Measurements from ENCODE around the gene ZNF398.

Gene ZNF398

GRCh38 chr7:149166630-149167352 lies 19.5 kb downstream of the ZNF398 start:
- Histone ChIP-seq H3K36me3 (replicated peaks) (peaks cover 75% of the 10 kb centered on the region), H3K27me3 (ENCODE audit: low read depth) (no peaks in the 10 kb centered on the region), H3K4me3 (no peak overlapping the region), H3K9me3 (no peaks in the 10 kb centered on the region), H3K4me1 (no peaks in the 10 kb centered on the region)
- no peak for DNase-seq (ENCODE audit: low spot score in 2 of 2)
- in situ Hi-C loops (cut with MboI; ENCODE audit: low sequenced_read_pairs) = no loop called here

GRCh38 chr7:149171892-149172533 lies 24.8 kb downstream of the ZNF398 start:
- H3K36me3 ChIP-seq (replicated peaks) = peaks cover 73% of the 10 kb centered on the region
- H3K9me3 ChIP-seq = peaks cover 2% of the 10 kb centered on the region; the same call in 1 of the 2 replicates
- no peaks in the 10 kb centered on the region for H3K4me1 ChIP-seq
- H3K4me3 ChIP-seq = no peak overlapping the region
- no peak for DNase-seq (ENCODE audit: low spot score in 2 of 2)
- H3K27me3 ChIP-seq (ENCODE audit: low read depth) = no peaks in the 10 kb centered on the region
- in situ Hi-C loops (cut with MboI; ENCODE audit: low sequenced_read_pairs) = no loop called here

GRCh38 chr7:149172534-149172920 lies 25.3 kb downstream of the ZNF398 start:
- H3K4me1 ChIP-seq = no peaks in the 10 kb centered on the region
- no peak for DNase-seq (ENCODE audit: low spot score in 2 of 2)
- H3K9me3 ChIP-seq = peaks cover 2% of the 10 kb centered on the region; the same call in 1 of the 2 replicates
- H3K4me3 ChIP-seq = no peak overlapping the region
- peaks cover 75% of the 10 kb centered on the region for H3K36me3 ChIP-seq (replicated peaks)
- H3K27me3 ChIP-seq (ENCODE audit: low read depth) = no peaks in the 10 kb centered on the region
- in situ Hi-C loops (cut with MboI; ENCODE audit: low sequenced_read_pairs) = no loop called here

- no peaks in the 10 kb centered on the region for H3K27me3 ChIP-seq (ENCODE audit: low read depth)
- in situ Hi-C loops (cut with MboI; ENCODE audit: low sequenced_read_pairs) = no loop called here
- H3K36me3 ChIP-seq (replicated peaks) = peaks cover 73% of the 10 kb centered on the region
- H3K4me1 ChIP-seq = no peaks in the 10 kb centered on the region
- H3K4me3 ChIP-seq = no peak overlapping the region
- DNase-seq (ENCODE audit: low spot score in 2 of 2) = no peak
- H3K9me3 ChIP-seq = peaks cover 2% of the 10 kb centered on the region; the same call in 1 of the 2 replicates
Observed at GRCh38 chr7:149175150-149175549, 27.9 kb downstream of the ZNF398 start.

GRCh38 chr7:149179241-149179640 lies 32.0 kb downstream of the ZNF398 start:
- Histone ChIP-seq H3K4me3 (no peak overlapping the region), H3K4me1 (no peaks in the 10 kb centered on the region), H3K27me3 (ENCODE audit: low read depth) (no peaks in the 10 kb centered on the region), H3K9me3 (peaks cover 2% of the 10 kb centered on the region; the same call in 1 of the 2 replicates), H3K36me3 (replicated peaks) (peaks cover 59% of the 10 kb centered on the region)
- no peak for DNase-seq (ENCODE audit: low spot score in 2 of 2)
- in situ Hi-C loops (cut with MboI; ENCODE audit: low sequenced_read_pairs) = no loop called here

GRCh38 chr7:149180722-149181449 lies 33.6 kb downstream of the ZNF398 start:
- Histone ChIP-seq H3K4me3 (no peak overlapping the region), H3K36me3 (replicated peaks) (peaks cover 49% of the 10 kb centered on the region), H3K4me1 (no peaks in the 10 kb centered on the region), H3K27me3 (ENCODE audit: low read depth) (no peaks in the 10 kb centered on the region), H3K9me3 (peaks cover 2% of the 10 kb centered on the region; the same call in 1 of the 2 replicates)
- DNase-seq (ENCODE audit: low spot score in 2 of 2) = no peak
- in situ Hi-C loops (cut with MboI; ENCODE audit: low sequenced_read_pairs) = no loop called here

GRCh38 chr7:149181450-149181790 lies 34.2 kb downstream of the ZNF398 start:
- in situ Hi-C loops (cut with MboI; ENCODE audit: low sequenced_read_pairs) = no loop called here

GRCh38 chr7:149184274-149184673 lies 37.0 kb downstream of the ZNF398 start:
- DNase-seq (ENCODE audit: low spot score in 2 of 2) = no peak
- H3K4me1 ChIP-seq = no peaks in the 10 kb centered on the region
- in situ Hi-C loops (cut with MboI; ENCODE audit: low sequenced_read_pairs) = no loop called here
- peaks cover 18% of the 10 kb centered on the region for H3K36me3 ChIP-seq (replicated peaks)
- H3K27me3 ChIP-seq (ENCODE audit: low read depth) = no peaks in the 10 kb centered on the region; the same call in 1 of the 2 replicates
- no peak overlapping the region for H3K4me3 ChIP-seq
- no peaks in the 10 kb centered on the region for H3K9me3 ChIP-seq

More at GRCh38 chr7:149181450-149181790, 34.2 kb downstream of the ZNF398 start:
- Histone ChIP-seq H3K36me3 (replicated peaks) (peaks cover 44% of the 10 kb centered on the region), H3K4me1 (no peaks in the 10 kb centered on the region), H3K4me3 (no peak overlapping the region), H3K27me3 (ENCODE audit: low read depth) (no peaks in the 10 kb centered on the region), H3K9me3 (peaks cover 2% of the 10 kb centered on the region; the same call in 1 of the 2 replicates)
- no peak for DNase-seq (ENCODE audit: low spot score in 2 of 2)

GRCh38 chr7:149188213-149188612 lies 41.0 kb downstream of the ZNF398 start:
- in situ Hi-C loops (cut with MboI; ENCODE audit: low sequenced_read_pairs) = no loop called here
- H3K27me3 ChIP-seq (ENCODE audit: low read depth) = peaks cover 3% of the 10 kb centered on the region; the same call in 1 of the 2 replicates
- H3K9me3 ChIP-seq = no peaks in the 10 kb centered on the region
- H3K36me3 ChIP-seq (replicated peaks) = no peaks in the 10 kb centered on the region
- no peak overlapping the region for H3K4me3 ChIP-seq
- no peak for DNase-seq (ENCODE audit: low spot score in 2 of 2)
- no peaks in the 10 kb centered on the region for H3K4me1 ChIP-seq

GRCh38 chr7:149188637-149189259 lies 41.5 kb downstream of the ZNF398 start:
- no peak for DNase-seq (ENCODE audit: low spot score in 2 of 2)
- H3K4me3 ChIP-seq = no peak overlapping the region
- in situ Hi-C loops (cut with MboI; ENCODE audit: low sequenced_read_pairs) = no loop called here

GRCh38 chr7:149191851-149192250 lies 44.6 kb downstream of the ZNF398 start:
- in situ Hi-C loops (cut with MboI; ENCODE audit: low sequenced_read_pairs) = no loop called here
- DNase-seq (ENCODE audit: low spot score in 2 of 2) = no peak
- no peaks in the 10 kb centered on the region for H3K9me3 ChIP-seq
- H3K36me3 ChIP-seq (replicated peaks) = no peaks in the 10 kb centered on the region
- peaks cover 3% of the 10 kb centered on the region; the same call in 1 of the 2 replicates for H3K27me3 ChIP-seq (ENCODE audit: low read depth)
- no peak overlapping the region for H3K4me3 ChIP-seq
- peaks cover 5% of the 10 kb centered on the region for H3K4me1 ChIP-seq

More at GRCh38 chr7:149188637-149189259, 41.5 kb downstream of the ZNF398 start:
- no peaks in the 10 kb centered on the region for H3K9me3 ChIP-seq
- no peaks in the 10 kb centered on the region for H3K36me3 ChIP-seq (replicated peaks)
- no peaks in the 10 kb centered on the region for H3K4me1 ChIP-seq
- peaks cover 3% of the 10 kb centered on the region; the same call in 1 of the 2 replicates for H3K27me3 ChIP-seq (ENCODE audit: low read depth)

GRCh38 chr7:149194799-149195179 lies 47.5 kb downstream of the ZNF398 start:
- no peak for DNase-seq (ENCODE audit: low spot score in 2 of 2)
- Histone ChIP-seq H3K4me3 (peak overlapping the region; percentile 89), H3K9me3 (no peaks in the 10 kb centered on the region), H3K4me1 (peaks cover 7% of the 10 kb centered on the region), H3K27me3 (ENCODE audit: low read depth) (0 out of 2 replicates have a peak, but pooled peaks cover 3% of the 10 kb centered on the region), H3K36me3 (replicated peaks) (peaks cover 23% of the 10 kb centered on the region)
- in situ Hi-C loops (cut with MboI; ENCODE audit: low sequenced_read_pairs) = no loop called here

Data from HAP-1 (cell line).